Fibroblast of villous mesenchyme (primary cell): Measurements from ENCODE around the gene EZH2. TPM values are rescaled to one million over a fixed set of nuclear protein-coding genes. Genes with fewer than 3 reads are reported as not detected.

ENCODE experiments used
- DNase-seq: peaks from one replicate; pipeline ENCODE4 v3.0.0-alpha.2; 2010; ENCODE audit warnings: low read depth
- H3K4me3 ChIP-seq: 2 replicates; pipeline ENCODE4 v1.5.1; 2011; ENCODE audit warnings: low read depth, mild to moderate bottlenecking, low read length
- CTCF ChIP-seq: IDR thresholded peaks from 2 replicates; pipeline ENCODE4 v1.5.1; 2012; ENCODE audit warnings: low read depth, mild to moderate bottlenecking, low read length; ENCODE audit not compliant: insufficient read depth
- total RNA-seq: library from RNA; depleted of rRNA; stranded (reverse); fragments of >200 nt; gene quantifications from 2 replicates; pipeline ENCODE4 v1.2.3, GENCODE V29; 2012

Gene EZH2
- total RNA-seq, 1 donor = 12.1 TPM

GRCh38 chr7:148821422-148821821 is 62.7 kb downstream of the EZH2 start:
- DNase-seq = no peak
- TF ChIP-seq CTCF = no peak
- no peak overlapping the region for H3K4me3 ChIP-seq

GRCh38 chr7:148819697-148820360 is 64.3 kb downstream of the EZH2 start:
- H3K4me3 ChIP-seq = no peak overlapping the region
- peak; percentile 41 for DNase-seq
- TF ChIP-seq CTCF = no peak

- no peak for TF ChIP-seq CTCF
These were observed 68.5 kb downstream of the EZH2 start for GRCh38 chr7:148815612-148816011.

GRCh38 chr7:148814922-148815559 is 69.0 kb downstream of the EZH2 start:
- DNase-seq = no peak
- no peak overlapping the region for H3K4me3 ChIP-seq
- TF ChIP-seq CTCF = no peak

More at GRCh38 chr7:148815612-148816011, 68.5 kb downstream of the EZH2 start:
- no peak for DNase-seq
- no peak overlapping the region for H3K4me3 ChIP-seq

- H3K4me3 ChIP-seq = no peak overlapping the region
- no peak for TF ChIP-seq CTCF
- no peak for DNase-seq
These were observed 70.2 kb downstream of the EZH2 start for GRCh38 chr7:148813890-148814289.

GRCh38 chr7:148811892-148812291 is 72.2 kb downstream of the EZH2 start:
- H3K4me3 ChIP-seq = no peak overlapping the region
- DNase-seq = no peak
- TF ChIP-seq CTCF = no peak
